Uterus (tissue), 4 donors: ENCODE results near the gene SH3BP2. TPM values are rescaled to one million over a fixed set of nuclear protein-coding genes. Genes with fewer than 3 reads are reported as not detected.
A peak's percentile ranks its signal among the peaks of the same experiment; 100 is the strongest.

Experiments used
- DNase-seq, 2 donors: peaks; one replicate each; pipeline ENCODE4 v3.0.0-alpha.2; 2019 to 2020
- H3K27ac ChIP-seq, 2 donors: fragments of 200-600 bp; sonication (generic); 1 replicate in 1 of 2; 2 replicates in 1 of 2; pipeline ENCODE4 v1.5.1; 2016 to 2018
- H3K27me3 ChIP-seq, 2 donors: fragments of 200-600 bp; sonication (generic); one replicate each; pipeline ENCODE4 v1.5.1; 2018 to 2019; ENCODE audit warnings: control low read depth in 1 of 2
- H3K36me3 ChIP-seq, 2 donors: fragments of 200-600 bp; sonication (generic); one replicate each; pipeline ENCODE4 v1.5.1; 2019; ENCODE audit warnings: control low read depth in 1 of 2
- H3K4me1 ChIP-seq, 2 donors: fragments of 200-600 bp; sonication (generic); one replicate each; pipeline ENCODE4 v1.5.1; 2018 to 2019; ENCODE audit warnings: control low read depth in 1 of 2
- H3K4me3 ChIP-seq, 2 donors: fragments of 200-600 bp; sonication (generic); 1 replicate in 1 of 2; 2 replicates in 1 of 2; pipeline ENCODE4 v1.5.1; 2018 to 2019; ENCODE audit warnings: mild to moderate bottlenecking in 1 of 2
- H3K9me3 ChIP-seq, 2 donors: fragments of 200-600 bp; sonication (generic); one replicate each; pipeline ENCODE4 v1.5.1; 2019; ENCODE audit warnings: control low read depth in 1 of 2
- CTCF ChIP-seq, 4 experiments: fragments of 200-600 bp in 2 of 4; fragments of 450-650 bp in 2 of 4; sonication (generic) in 2 of 4; IDR thresholded peaks; one replicate each; pipeline ENCODE4 v1.5.1; 2016 to 2019; ENCODE audit warnings: antibody characterized with exemption in 4 of 4, mild to moderate bottlenecking in 2 of 4, moderate library complexity in 1 of 4
- POLR2A ChIP-seq, 2 donors: fragments of 450-650 bp; IDR thresholded peaks; one replicate each; pipeline ENCODE4 v1.6.1; 2016; ENCODE audit warnings: antibody characterized with exemption in 2 of 2, mild to moderate bottlenecking in 1 of 2, moderate library complexity in 1 of 2
- intact Hi-C: fragments of 100-400 bp; cut with DNase I; formaldehyde crosslinking; loops from one replicate; pipeline ENCODE4 v1.15.1; 2023; ENCODE audit warnings: low total_unique reads
- total RNA-seq, 4 donors: library from RNA; depleted of rRNA in 3 of 4; stranded (reverse); fragments of >200 nt in 3 of 4; gene quantifications; one replicate each; pipeline versions ENCODE4 v1.1.0 to v1.2.4, GENCODE V29; 2014 to 2023
- donor health status: DM: yes; HTN: yes; CAD: no.

The SH3BP2 gene
- total RNA-seq, 4 donors from 2014 or later: 6.4 to 50.0 (median 29.3) TPM

GRCh38 chr4:2830632-2831610 is 38.0 kb downstream of the SH3BP2 start:
- Histone ChIP-seq H3K27ac (no peak overlapping the region), H3K4me3 (no peak overlapping the region), H3K27me3 (no peaks in the 10 kb centered on the region), H3K36me3 (no peaks in the 10 kb centered on the region), H3K4me1 (no peaks in the 10 kb centered on the region), H3K9me3 (no peaks in the 10 kb centered on the region)
- no peak for DNase-seq
- intact Hi-C loops: no loop called here
- no peak for TF ChIP-seq POLR2A (IDR thresholded peaks at IDR 0.05)
- no peak for TF ChIP-seq CTCF (IDR thresholded peaks at IDR 0.05)

GRCh38 chr4:2831611-2832308 is 38.9 kb downstream of the SH3BP2 start:
- intact Hi-C loops: no loop called here
- no peak overlapping the region for H3K4me3 ChIP-seq
- no peaks in the 10 kb centered on the region for H3K9me3 ChIP-seq
- H3K27me3 ChIP-seq: no peaks in the 10 kb centered on the region
- H3K4me1 ChIP-seq: no peaks in the 10 kb centered on the region
- H3K36me3 ChIP-seq: no peaks in the 10 kb centered on the region
- no peak overlapping the region for H3K27ac ChIP-seq
- no peak for TF ChIP-seq POLR2A (IDR thresholded peaks at IDR 0.05)
- no peak for TF ChIP-seq CTCF (IDR thresholded peaks at IDR 0.05)
- DNase-seq: no peak

- H3K27ac ChIP-seq: no peak overlapping the region
- no peak overlapping the region for H3K4me3 ChIP-seq
- H3K9me3 ChIP-seq: no peaks in the 10 kb centered on the region
- H3K4me1 ChIP-seq: peaks cover 0 to 5% of the 10 kb centered on the region in 2 donors
- intact Hi-C loops: no loop called here
- H3K27me3 ChIP-seq: no peaks in the 10 kb centered on the region
- TF ChIP-seq POLR2A (IDR thresholded peaks at IDR 0.05) (no peak), CTCF (IDR thresholded peaks at IDR 0.05) (no peak)
- peak in 1 of 2 donors; percentile 15 for DNase-seq
- no peaks in the 10 kb centered on the region for H3K36me3 ChIP-seq
Measured at GRCh38 chr4:2832309-2832980, 39.6 kb downstream of the SH3BP2 start.

- Histone ChIP-seq H3K4me3 (no peak overlapping the region), H3K4me1 (peaks cover 6 to 11% of the 10 kb centered on the region in 2 donors), H3K27me3 (no peaks in the 10 kb centered on the region), H3K9me3 (no peaks in the 10 kb centered on the region), H3K36me3 (no peaks in the 10 kb centered on the region), H3K27ac (no peak overlapping the region)
- DNase-seq: no peak
- intact Hi-C loops: no loop called here
- no peak for TF ChIP-seq CTCF (IDR thresholded peaks at IDR 0.05)
- TF ChIP-seq POLR2A (IDR thresholded peaks at IDR 0.05): no peak
Measured at GRCh38 chr4:2832981-2833670, 40.2 kb downstream of the SH3BP2 start.
